BJ (cell line): ENCODE measurements around the gene GSTM3. TPM values are rescaled to one million over a fixed set of nuclear protein-coding genes. Genes with fewer than 3 reads are reported as not detected.
A peak's percentile ranks its signal among the peaks of the same experiment; 100 is the strongest.
"Not testable (repeated sequence)": the region's sequence is repeated elsewhere in the genome, so short reads cannot be mapped to it uniquely, and the experiment has no call there.

Experiments used
- CTCF ChIA-PET: fragments of 350-600 bp; formaldehyde crosslinking; extraction: SDS; loops from one replicate; lab custom pipeline; 2021; ENCODE audit warnings: antibody characterized with exemption, inconsistent platforms; lab: Yijun Ruan, JAX
- POLR2A ChIA-PET: fragments of 300-600 bp; sonication (Branson Sonifier 250); formaldehyde crosslinking; extraction: SDS; loops from one replicate; lab custom pipeline; 2021; ENCODE audit warnings: antibody characterized with exemption; lab: Charles Lee
- DNase-seq: peaks from one replicate; pipeline ENCODE4 v3.0.0-alpha.2; 2011; ENCODE audit warnings: low read depth
- H3K27me3 ChIP-seq: 2 replicates; pipeline ENCODE4 v1.6.0; 2011; ENCODE audit warnings: low read length; ENCODE audit not compliant: control insufficient read depth, insufficient read depth
- H3K36me3 ChIP-seq: 2 replicates; pipeline ENCODE4 v1.5.1; 2011; ENCODE audit warnings: low read length; ENCODE audit not compliant: control insufficient read depth, insufficient read depth
- H3K4me3 ChIP-seq: 2 replicates; pipeline ENCODE4 v1.5.1; 2011; ENCODE audit warnings: low read depth, mild to moderate bottlenecking, control low read depth, low read length
- polyA plus RNA-seq: library from polyadenylated mRNA; depleted of rRNA; stranded (reverse); fragments of >200 nt; gene quantifications from 2 replicates; pipeline ENCODE4 v1.2.3, GENCODE V29; 2011
- TF ChIP-seq, protein P1 (sequence below): IDR thresholded peaks from 2 replicates; pipeline ENCODE4 v1.5.1; 2011; ENCODE audit warnings: low read depth, mild to moderate bottlenecking, control low read depth, inconsistent platforms, low read length, moderate library complexity; ENCODE audit not compliant: insufficient read depth

GSTM3 gene
- polyA plus RNA-seq, 1 experiment: 113 TPM

GRCh38 chr1:109716121-109716520 is 24.7 kb downstream of the GSTM3 start:
- no peak for DNase-seq
- POLR2A ChIA-PET: no interaction called here
- H3K27me3 ChIP-seq: no peaks in the 10 kb centered on the region; the same call in 1 of the 2 replicates
- CTCF ChIA-PET: interaction anchor here (0.8 to 1.0 kb wide), 2 partner anchors 12 to 48 kb away, joined by 3 read pairs; partner anchors contain the start of gene EPS8L3
- TF ChIP-seq, protein P1, sequence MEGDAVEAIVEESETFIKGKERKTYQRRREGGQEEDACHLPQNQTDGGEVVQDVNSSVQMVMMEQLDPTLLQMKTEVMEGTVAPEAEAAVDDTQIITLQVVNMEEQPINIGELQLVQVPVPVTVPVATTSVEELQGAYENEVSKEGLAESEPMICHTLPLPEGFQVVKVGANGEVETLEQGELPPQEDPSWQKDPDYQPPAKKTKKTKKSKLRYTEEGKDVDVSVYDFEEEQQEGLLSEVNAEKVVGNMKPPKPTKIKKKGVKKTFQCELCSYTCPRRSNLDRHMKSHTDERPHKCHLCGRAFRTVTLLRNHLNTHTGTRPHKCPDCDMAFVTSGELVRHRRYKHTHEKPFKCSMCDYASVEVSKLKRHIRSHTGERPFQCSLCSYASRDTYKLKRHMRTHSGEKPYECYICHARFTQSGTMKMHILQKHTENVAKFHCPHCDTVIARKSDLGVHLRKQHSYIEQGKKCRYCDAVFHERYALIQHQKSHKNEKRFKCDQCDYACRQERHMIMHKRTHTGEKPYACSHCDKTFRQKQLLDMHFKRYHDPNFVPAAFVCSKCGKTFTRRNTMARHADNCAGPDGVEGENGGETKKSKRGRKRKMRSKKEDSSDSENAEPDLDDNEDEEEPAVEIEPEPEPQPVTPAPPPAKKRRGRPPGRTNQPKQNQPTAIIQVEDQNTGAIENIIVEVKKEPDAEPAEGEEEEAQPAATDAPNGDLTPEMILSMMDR: no peak
- no peak overlapping the region for H3K4me3 ChIP-seq
- no peaks in the 10 kb centered on the region for H3K36me3 ChIP-seq

DNA sequence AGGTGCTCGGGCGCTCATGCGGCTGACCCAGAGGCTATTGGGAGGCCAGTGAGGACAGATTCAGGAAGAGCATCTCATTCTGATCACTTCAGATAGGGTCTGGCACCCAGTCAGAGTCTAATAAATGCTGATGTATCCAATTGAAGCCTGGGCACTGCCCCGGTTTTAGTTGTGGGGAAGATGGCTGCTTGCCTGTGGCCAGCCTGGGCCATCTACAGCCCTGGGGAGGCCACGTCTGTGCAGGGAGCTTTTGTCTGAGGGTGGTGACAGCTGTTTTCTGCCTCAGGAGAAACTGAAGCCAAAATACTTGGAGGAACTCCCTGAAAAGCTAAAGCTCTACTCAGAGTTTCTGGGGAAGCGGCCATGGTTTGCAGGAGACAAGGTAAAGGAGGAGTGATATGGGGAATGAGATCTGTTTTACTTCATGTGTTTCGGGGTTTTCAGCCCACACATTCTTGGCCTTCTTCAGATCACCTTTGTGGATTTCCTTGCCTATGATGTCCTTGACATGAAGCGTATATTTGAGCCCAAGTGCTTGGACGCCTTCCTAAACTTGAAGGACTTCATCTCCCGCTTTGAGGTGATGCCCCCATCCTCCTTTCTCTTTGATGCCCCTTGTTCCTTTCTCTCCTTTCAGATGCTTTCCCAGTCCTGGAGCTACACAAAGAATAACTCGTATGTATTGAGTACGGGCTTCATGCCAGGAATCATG is 26.0 kb downstream of the GSTM3 start:
- ChIA-PET CTCF (no interaction called here), POLR2A (no interaction called here)
- TF ChIP-seq, protein P1: no peak
- Histone ChIP-seq H3K4me3 (no peak overlapping the region), H3K27me3 (no peaks in the 10 kb centered on the region; the same call in 1 of the 2 replicates), H3K36me3 (no peaks in the 10 kb centered on the region)
- DNase-seq: no peak

- ChIA-PET POLR2A (no interaction called here), CTCF (interaction anchor here (0.5 to 0.8 kb wide), 3 partner anchors 60 to 292 kb away, joined by 3 to 4 read pairs (median 3); no protein-coding TSS in a partner anchor)
- Histone ChIP-seq H3K36me3 (no peaks in the 10 kb centered on the region), H3K4me3 (no peak overlapping the region), H3K27me3 (no peaks in the 10 kb centered on the region; the same call in 1 of the 2 replicates)
- no peak for DNase-seq
- TF ChIP-seq, protein P1: no peak
Observed at GRCh38 chr1:109713636-109714035, 27.2 kb downstream of the GSTM3 start.

DNA sequence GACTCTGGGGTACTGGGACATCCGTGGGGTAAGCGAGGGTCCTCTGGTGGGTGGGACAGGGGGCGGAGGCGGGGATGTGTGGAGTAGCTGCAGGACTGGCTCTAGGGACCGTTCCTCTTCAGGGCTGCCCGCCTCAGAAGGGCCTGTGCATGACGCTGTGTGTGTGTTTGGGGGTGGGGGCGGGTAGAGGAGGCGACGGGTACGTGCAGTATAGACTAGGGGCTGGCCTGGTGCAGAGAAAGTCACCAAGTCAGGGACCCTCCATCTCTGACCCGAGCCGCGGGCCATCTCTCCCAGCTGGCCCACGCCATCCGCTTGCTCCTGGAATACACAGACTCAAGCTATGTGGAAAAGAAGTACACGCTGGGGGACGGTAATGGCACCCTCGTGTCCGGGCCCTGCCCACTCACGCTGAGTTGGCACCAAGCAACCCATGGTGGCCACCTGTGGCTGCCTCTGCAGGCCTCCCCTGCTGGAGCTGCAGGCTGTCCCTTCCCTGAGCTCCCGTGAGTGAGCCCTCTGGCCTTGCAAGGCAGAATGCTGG is 28.4 kb downstream of the GSTM3 start:
- TF ChIP-seq, protein P1: no peak
- ChIA-PET CTCF (no interaction called here), POLR2A (no interaction called here)
- H3K4me3 ChIP-seq: peak overlapping the region; percentile 9; the same call in 1 of the 2 replicates
- DNase-seq: no peak
- no peaks in the 10 kb centered on the region; the same call in 1 of the 2 replicates for H3K27me3 ChIP-seq
- no peaks in the 10 kb centered on the region for H3K36me3 ChIP-seq

DNA sequence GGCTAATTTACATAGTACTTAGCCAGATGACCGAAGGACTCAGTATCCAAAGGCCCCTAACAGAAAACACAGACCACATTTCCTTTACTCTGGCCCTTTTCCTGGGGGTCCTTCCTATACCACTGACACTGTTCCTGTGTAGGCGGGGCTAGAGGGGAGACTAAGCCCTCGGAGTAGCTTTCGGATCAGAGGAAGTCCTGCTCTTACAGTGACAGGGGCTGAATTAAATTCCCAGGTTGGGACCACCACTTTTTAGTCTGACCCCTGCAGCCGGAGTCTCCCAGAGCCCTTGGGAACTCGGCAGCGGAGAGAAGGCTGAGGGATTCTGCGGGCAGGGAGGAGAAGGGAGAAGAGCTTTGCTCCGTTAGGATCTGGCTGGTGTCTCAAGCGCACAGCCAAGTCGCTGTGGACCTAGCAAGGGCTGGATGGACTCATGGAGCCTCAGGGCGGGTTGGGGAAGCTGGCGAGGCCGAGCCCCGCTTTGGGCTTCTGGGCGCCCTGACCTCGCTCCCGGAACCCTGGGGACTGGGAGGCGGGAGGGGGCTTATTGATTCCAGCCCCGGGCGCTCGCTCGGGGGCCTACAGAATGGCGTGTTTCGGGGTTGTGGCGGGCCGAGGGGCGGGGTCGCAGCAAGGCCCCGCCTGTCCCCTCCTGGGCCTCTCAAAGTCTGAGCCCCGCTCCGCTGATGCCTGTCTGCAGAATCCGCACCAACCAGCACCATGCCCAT is 29.1 kb downstream of the GSTM3 start, which contains the start of gene GSTM5:
TSS of gene GSTM5 (plus strand) at position 659 of the 728 bp plus-strand sequence. CDS start at position 721, 62 bp downstream.
- H3K27me3 ChIP-seq, H3K36me3 ChIP-seq, POLR2A ChIA-PET, DNase-seq, CTCF ChIA-PET: not testable (repeated sequence)
- peak within 1 kb of the TSS; percentile 9 for H3K4me3 ChIP-seq

DNA sequence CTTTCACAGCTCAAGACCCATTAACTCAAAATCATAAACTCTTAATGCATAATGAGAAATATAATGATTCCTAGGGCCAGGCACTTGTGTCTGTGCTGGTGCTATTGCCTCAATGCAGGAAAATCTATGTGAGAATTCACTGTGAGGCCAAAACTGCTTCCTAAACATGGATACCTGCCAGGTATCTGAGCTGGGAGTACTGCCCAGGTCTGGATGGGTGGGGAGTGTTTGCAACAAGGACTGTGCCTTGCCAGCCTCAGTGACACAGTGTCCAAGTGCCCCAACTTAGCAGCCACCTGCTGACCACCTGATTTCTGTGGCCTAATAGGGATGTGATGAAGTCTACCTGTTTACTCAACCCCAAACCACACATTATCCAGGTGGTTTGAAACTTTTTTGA is 31.0 kb downstream of the GSTM3 start:
- CTCF ChIA-PET: interaction anchor here (1.9 kb wide), 1 partner anchor 8 kb away, joined by 5 read pairs; no protein-coding TSS in a partner anchor
- H3K4me3 ChIP-seq, H3K27me3 ChIP-seq, POLR2A ChIA-PET, DNase-seq, H3K36me3 ChIP-seq: not testable (repeated sequence)

GRCh38 chr1:109708949-109709348 is 31.9 kb downstream of the GSTM3 start:
- H3K4me3 ChIP-seq, H3K27me3 ChIP-seq, DNase-seq, POLR2A ChIA-PET, H3K36me3 ChIP-seq: not testable (repeated sequence)
- CTCF ChIA-PET: interaction anchor here (1.9 kb wide), 1 partner anchor 8 kb away, joined by 5 read pairs; no protein-coding TSS in a partner anchor
